ENCODE data around the gene NLK. TPM values are rescaled to one million over a fixed set of nuclear protein-coding genes. Genes with fewer than 3 reads are reported as not detected.
"Not testable (repeated sequence)": the region's sequence is repeated elsewhere in the genome, so short reads cannot be mapped to it uniquely, and the experiment has no call there.

NLK gene
- total RNA-seq, 1 experiment from 2014 or later: 14.5 TPM

- not testable (repeated sequence) for DNase-seq (ENCODE audit: low spot score)
These were observed 112.9 kb downstream of the NLK start for GRCh38 chr17:28155405-28155804.

- no peak for DNase-seq (ENCODE audit: low spot score)
These were observed 116.5 kb downstream of the NLK start for GRCh38 chr17:28159004-28159403.

GRCh38 chr17:28159924-28160323 lies 117.4 kb downstream of the NLK start:
- no peak for DNase-seq (ENCODE audit: low spot score)

- no peak for DNase-seq (ENCODE audit: low spot score)
These were observed 118.1 kb downstream of the NLK start for GRCh38 chr17:28160610-28161009.

- DNase-seq (ENCODE audit: low spot score): no peak
These were observed 118.8 kb downstream of the NLK start for GRCh38 chr17:28161311-28161710.

- DNase-seq (ENCODE audit: low spot score): no peak
These were observed 124.0 kb downstream of the NLK start for GRCh38 chr17:28166478-28166877.

GRCh38 chr17:28169621-28170349 lies 127.3 kb downstream of the NLK start:
- no peak for DNase-seq (ENCODE audit: low spot score)

DNA sequence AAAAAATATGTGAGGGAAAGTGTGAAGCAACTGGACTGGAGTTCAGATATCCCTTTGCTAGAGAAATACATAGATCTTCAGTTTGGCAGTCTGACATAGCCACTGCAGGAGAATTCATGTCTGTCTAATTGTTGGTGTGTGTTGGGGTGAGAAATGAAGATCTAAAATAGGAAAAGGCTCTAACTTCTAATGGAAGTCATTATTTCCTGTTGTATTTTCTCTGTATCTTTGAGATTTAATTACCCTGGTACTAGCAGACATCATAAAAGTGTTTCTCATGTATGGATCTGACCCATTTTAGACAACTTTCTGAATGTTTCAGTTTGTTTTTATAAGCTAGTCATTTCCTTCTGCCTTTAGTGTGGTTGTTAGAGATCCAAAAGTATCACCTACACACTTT lies 128.3 kb downstream of the NLK start:
- DNase-seq (ENCODE audit: low spot score): no peak

GRCh38 chr17:28173031-28173561 lies 130.6 kb downstream of the NLK start:
- DNase-seq (ENCODE audit: low spot score): no peak

DNA sequence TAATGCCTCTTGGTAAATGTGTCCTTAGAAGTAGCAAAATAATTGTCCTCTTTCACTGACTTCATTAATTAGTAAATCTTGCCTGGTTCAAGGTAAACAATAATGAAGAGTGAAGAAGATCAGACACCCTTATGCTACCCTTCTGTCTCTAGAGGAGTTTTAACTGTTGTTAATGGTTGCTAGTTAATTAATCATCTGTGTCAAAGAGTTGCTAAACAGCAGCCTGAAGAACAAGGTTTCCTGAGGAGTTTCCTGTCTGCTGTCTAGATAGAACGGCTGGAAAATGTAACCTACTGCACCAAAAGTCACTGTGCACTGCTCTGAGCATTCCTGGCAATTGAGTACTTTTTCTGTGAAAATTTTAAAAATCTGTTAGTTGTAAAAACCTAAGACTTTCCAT lies 131.3 kb downstream of the NLK start:
- DNase-seq (ENCODE audit: low spot score): no peak

DNA sequence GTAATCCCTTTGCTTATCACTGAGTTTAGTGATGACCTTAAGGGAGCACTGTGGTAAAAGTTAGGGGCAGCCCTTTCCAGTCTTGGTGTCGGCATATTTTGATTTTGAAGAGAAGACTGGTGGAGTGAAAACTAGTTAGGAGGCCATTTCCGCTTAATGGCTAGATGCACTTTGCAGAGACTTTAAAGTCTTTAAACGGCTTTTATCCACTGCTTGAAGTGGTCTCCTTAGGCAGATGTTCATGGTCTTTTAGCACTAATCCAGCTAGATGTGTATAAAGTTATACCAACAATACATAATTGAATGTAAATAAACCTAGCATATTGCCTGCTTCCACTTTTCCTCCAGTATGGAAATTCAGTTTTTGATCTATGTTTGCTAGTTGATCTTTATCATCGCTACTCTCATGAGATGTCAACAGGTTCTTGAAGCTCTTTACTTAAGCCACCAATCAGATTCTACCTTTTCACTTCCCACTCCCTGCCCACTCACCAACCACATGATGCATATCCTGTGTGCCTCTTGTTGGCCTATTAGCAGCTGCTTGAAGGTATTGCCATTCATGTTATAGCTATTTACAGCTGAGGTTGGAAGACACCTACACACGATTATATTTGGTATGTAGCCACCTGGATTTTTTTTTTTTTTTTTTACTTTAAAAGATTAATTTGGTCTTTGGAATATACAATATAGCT lies 132.0 kb downstream of the NLK start:
- DNase-seq (ENCODE audit: low spot score): no peak

GRCh38 chr17:28177351-28177750 lies 134.9 kb downstream of the NLK start:
- DNase-seq (ENCODE audit: low spot score): no peak

- no peak for DNase-seq (ENCODE audit: low spot score)
These were observed 136.3 kb downstream of the NLK start for GRCh38 chr17:28178800-28179199.

DNA sequence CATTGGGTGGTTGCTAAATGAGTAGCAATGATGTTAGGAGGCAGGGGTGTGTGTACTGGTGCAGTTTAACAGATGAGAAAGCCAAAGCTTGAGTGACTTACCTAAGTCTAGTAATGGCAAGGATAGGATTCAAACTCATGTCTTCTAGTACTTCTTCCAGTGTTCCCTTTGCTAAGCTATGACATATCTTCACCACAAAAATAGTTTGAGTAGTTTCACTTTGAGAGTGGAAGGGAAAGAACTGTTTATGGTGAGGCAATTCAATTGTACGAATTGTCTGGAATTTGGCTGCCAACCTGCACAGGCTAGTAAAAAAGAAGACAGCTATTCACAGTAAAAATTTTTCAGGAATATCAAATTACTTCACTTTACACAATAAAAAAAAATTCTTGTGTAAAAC lies 138.0 kb downstream of the NLK start:
- DNase-seq (ENCODE audit: low spot score): no peak

DNA sequence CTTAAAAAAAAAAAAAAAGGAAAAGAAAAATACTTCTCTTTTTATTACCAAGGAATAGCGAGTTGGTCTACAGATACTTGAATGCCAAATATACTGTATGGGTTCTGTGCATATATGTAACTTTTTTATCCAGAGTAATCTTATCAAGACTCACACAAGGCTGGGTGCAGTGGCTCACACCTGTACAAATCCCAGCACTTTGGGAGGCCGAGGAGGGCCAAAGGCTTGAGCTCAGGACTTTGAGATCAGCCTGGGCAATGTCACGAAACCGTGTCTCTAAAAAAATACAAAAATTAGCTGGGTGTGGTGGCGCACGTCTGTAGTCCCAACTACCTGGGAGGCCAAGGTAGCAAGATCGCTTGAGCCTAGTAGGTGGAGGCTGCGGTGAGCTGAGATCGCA lies 139.1 kb downstream of the NLK start:
- DNase-seq (ENCODE audit: low spot score): no peak

- no peak for DNase-seq (ENCODE audit: low spot score)
These were observed 140.1 kb downstream of the NLK start for GRCh38 chr17:28182559-28182958.

DNA sequence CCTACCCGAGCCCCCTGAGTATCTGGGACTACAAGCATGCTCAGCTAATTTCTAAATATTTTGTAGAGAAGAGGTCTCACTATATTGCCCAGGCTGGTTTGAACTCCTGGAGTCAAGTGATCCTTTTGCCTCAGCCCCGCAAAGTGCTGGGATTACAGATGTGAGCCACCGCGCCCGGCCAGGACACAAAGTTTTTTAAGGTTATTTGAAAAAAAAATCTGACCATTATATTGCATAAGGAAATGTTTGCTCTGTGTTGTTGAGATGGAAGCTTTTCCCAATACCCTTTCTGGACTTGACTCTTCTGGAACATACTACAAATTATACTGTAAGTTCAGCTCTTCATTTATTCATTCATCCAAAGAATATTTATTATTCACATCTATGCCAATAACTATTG lies 143.2 kb downstream of the NLK start:
- DNase-seq (ENCODE audit: low spot score): no peak

DNA sequence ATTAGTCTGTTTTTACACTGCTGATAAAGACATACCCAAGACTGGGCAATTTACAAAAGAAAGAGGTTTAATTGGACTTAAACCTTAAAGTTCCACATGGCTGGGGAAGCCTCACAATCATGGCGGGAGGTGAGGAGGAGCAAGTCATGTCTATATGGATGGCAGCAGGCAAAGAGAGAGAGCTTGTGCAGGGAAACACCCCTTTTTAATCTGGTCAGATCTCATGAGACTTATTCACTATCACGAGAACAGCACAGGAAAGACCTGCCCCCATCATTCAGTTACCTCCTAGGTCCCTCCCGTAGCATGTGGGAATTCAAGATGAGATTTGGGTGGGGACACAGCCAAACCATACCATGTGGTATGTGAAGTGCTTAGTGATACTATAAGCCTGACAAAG lies 144.0 kb downstream of the NLK start:
- DNase-seq (ENCODE audit: low spot score): not testable (repeated sequence)

DNA sequence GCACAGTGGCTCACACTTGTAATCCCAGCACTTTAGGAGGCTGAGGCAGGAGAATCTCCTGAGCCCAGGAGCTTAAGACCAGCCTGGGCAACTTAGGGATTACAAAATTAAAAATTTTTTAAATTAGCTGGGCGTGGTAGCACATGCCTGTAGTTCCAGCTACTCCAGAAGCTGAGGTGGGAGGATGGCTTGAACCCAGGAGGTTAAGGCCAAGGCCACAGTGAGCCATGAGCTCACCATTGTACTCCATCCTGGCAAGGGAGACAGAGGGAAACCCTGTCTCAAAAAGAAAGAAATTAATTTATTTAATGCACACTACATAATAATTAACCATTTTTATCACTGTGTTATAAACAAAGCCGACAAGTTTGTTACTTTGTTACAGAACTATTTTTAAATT lies 145.5 kb downstream of the NLK start:
- DNase-seq (ENCODE audit: low spot score): no peak

DNA sequence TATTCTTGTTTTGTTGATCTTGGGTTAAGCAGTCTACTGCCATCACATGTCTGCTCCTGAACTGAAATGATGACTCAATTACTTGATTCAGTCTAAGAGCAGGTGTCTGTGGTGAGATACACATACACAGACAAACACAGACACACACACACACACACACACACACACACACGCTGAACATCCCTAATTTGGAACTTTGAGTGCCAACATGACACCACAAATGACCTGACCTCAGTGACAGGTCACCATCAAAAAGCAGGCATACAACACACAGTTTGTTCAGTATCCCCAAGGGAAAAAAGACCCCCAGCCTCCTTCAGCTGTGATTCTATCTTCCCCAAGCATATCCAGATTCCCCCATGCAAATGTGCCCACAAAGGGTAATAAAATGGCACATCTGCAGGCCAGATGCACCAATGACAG lies 146.4 kb downstream of the NLK start:
- no peak for DNase-seq (ENCODE audit: low spot score)

DNA sequence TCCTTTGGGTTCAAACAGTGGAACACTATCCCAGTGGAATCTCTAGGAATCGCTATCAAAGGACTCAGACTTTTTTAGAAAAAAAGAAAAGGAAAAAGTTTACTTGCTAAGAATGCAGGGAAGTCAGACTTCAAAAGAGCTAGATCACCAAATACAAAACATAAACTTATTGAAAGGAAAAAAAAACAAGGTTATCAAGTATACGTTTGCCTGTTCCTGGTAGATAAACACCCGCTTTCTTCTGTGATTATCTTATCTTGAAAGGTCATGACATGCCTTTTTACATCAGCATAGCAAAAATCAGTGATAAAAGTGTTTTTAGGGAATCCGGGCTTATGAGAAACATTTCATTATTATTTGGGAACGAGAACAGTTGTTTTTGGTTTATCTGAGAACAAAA lies 147.2 kb downstream of the NLK start:
- no peak for DNase-seq (ENCODE audit: low spot score)

- no peak for DNase-seq (ENCODE audit: low spot score)
These were observed 148.5 kb downstream of the NLK start for GRCh38 chr17:28191018-28191417.

GRCh38 chr17:28193241-28193640 lies 150.8 kb downstream of the NLK start:
- DNase-seq (ENCODE audit: low spot score): no peak
